ENCODE results near the gene KIAA0040.

The KIAA0040 gene

GRCh38 chr1:175208773-175209492 lies 16.4 kb upstream of the KIAA0040 start:
- H3K36me3 ChIP-seq, result no peaks in the 10 kb centered on the region
- TF ChIP-seq CTCF (IDR thresholded peaks at IDR 0.05), result no peak
- H3K4me3 ChIP-seq (ENCODE audit: low read depth in 1 of 2, low read length in 1 of 2), result no peak overlapping the region
- H3K4me1 ChIP-seq (ENCODE audit: control insufficient read depth in 1 of 2, insufficient read depth in 1 of 2, low read depth in 1 of 2, low read length in 1 of 2), result peaks cover 19 to 21% of the 10 kb centered on the region in 2 experiments
- H3K9me3 ChIP-seq, result no peaks in the 10 kb centered on the region
- no peaks in the 10 kb centered on the region for H3K27me3 ChIP-seq
- H3K27ac ChIP-seq, result peak overlapping the region; percentile 17

- Histone ChIP-seq H3K4me1 (ENCODE audit: control insufficient read depth in 1 of 2, insufficient read depth in 1 of 2, low read depth in 1 of 2, low read length in 1 of 2) (peaks cover 19 to 21% of the 10 kb centered on the region in 2 experiments), H3K36me3 (no peaks in the 10 kb centered on the region), H3K27me3 (no peaks in the 10 kb centered on the region), H3K9me3 (no peaks in the 10 kb centered on the region), H3K27ac (no peak overlapping the region), H3K4me3 (ENCODE audit: low read depth in 1 of 2, low read length in 1 of 2) (no peak overlapping the region)
- no peak for TF ChIP-seq CTCF (IDR thresholded peaks at IDR 0.05)
Measured at GRCh38 chr1:175207971-175208370, 15.4 kb upstream of the KIAA0040 start.

- peaks cover 19 to 21% of the 10 kb centered on the region in 2 experiments for H3K4me1 ChIP-seq (ENCODE audit: control insufficient read depth in 1 of 2, insufficient read depth in 1 of 2, low read depth in 1 of 2, low read length in 1 of 2)
- no peaks in the 10 kb centered on the region for H3K9me3 ChIP-seq
- H3K36me3 ChIP-seq, result no peaks in the 10 kb centered on the region
- TF ChIP-seq CTCF (IDR thresholded peaks at IDR 0.05), result no peak
- no peaks in the 10 kb centered on the region for H3K27me3 ChIP-seq
- no peak overlapping the region for H3K27ac ChIP-seq
- H3K4me3 ChIP-seq (ENCODE audit: low read depth in 1 of 2, low read length in 1 of 2), result no peak overlapping the region
Measured at GRCh38 chr1:175206687-175207086, 14.1 kb upstream of the KIAA0040 start.

- no peaks in the 10 kb centered on the region for H3K36me3 ChIP-seq
- H3K27me3 ChIP-seq, result no peaks in the 10 kb centered on the region
- no peaks in the 10 kb centered on the region for H3K9me3 ChIP-seq
- no peak overlapping the region for H3K27ac ChIP-seq
- no peak for TF ChIP-seq CTCF (IDR thresholded peaks at IDR 0.05)
- peaks cover 17 to 18% of the 10 kb centered on the region in 2 experiments for H3K4me1 ChIP-seq (ENCODE audit: control insufficient read depth in 1 of 2, insufficient read depth in 1 of 2, low read depth in 1 of 2, low read length in 1 of 2)
- H3K4me3 ChIP-seq (ENCODE audit: low read depth in 1 of 2, low read length in 1 of 2), result no peak overlapping the region
Measured at GRCh38 chr1:175204330-175204729, 11.8 kb upstream of the KIAA0040 start.

- H3K4me1 ChIP-seq (ENCODE audit: control insufficient read depth in 1 of 2, insufficient read depth in 1 of 2, low read depth in 1 of 2, low read length in 1 of 2), result peaks cover 10 to 11% of the 10 kb centered on the region in 2 experiments
- no peaks in the 10 kb centered on the region for H3K27me3 ChIP-seq
- no peak for TF ChIP-seq CTCF (IDR thresholded peaks at IDR 0.05)
- no peaks in the 10 kb centered on the region for H3K9me3 ChIP-seq
- no peaks in the 10 kb centered on the region for H3K36me3 ChIP-seq
- H3K4me3 ChIP-seq (ENCODE audit: low read depth in 1 of 2, low read length in 1 of 2), result no peak overlapping the region
- H3K27ac ChIP-seq, result no peak overlapping the region
Measured at GRCh38 chr1:175203570-175204068, 11.0 kb upstream of the KIAA0040 start.

All from neutrophil (primary cell).